Lower lobe of right lung (tissue), 2 donors: ENCODE data around the gene IDUA. TPM values are rescaled to one million over a fixed set of nuclear protein-coding genes. Genes with fewer than 3 reads are reported as not detected.
"Not testable (repeated sequence)": the region's sequence is repeated elsewhere in the genome, so short reads cannot be mapped to it uniquely, and the experiment has no call there.

Experiments used
- ATAC-seq, 2 donors: fragments of 200-7000 bp; cut with Tn5 transposase; one replicate each; pipeline ENCODE4 v1.9.1; 2020 to 2022; ENCODE audit warnings: mild to moderate bottlenecking in 2 of 2, moderate library complexity in 2 of 2
- DNase-seq: peaks from one replicate; pipeline ENCODE4 v3.0.0-alpha.2; 2020
- H3K27ac ChIP-seq: fragments of 200-600 bp; one replicate; pipeline ENCODE4 v1.8.0; 2022
- H3K27me3 ChIP-seq: fragments of 200-600 bp; one replicate; pipeline ENCODE4 v1.8.0; 2022; ENCODE audit warnings: low read depth
- H3K36me3 ChIP-seq: fragments of 200-600 bp; one replicate; pipeline ENCODE4 v1.8.0; 2022; ENCODE audit warnings: mild to moderate bottlenecking
- H3K4me1 ChIP-seq: fragments of 200-600 bp; one replicate; pipeline ENCODE4 v1.8.0; 2022
- H3K4me3 ChIP-seq: fragments of 200-600 bp; one replicate; pipeline ENCODE4 v1.8.0; 2022; ENCODE audit warnings: mild to moderate bottlenecking
- H3K9me3 ChIP-seq: fragments of 200-600 bp; one replicate; pipeline ENCODE4 v1.8.0; 2022
- CTCF ChIP-seq: fragments of 200-600 bp; IDR thresholded peaks from one replicate; pipeline ENCODE4 v1.8.0; 2022; ENCODE audit warnings: antibody characterized with exemption, mild to moderate bottlenecking
- intact Hi-C: fragments of 100-400 bp; cut with DNase I; formaldehyde crosslinking; loops from one replicate; pipeline ENCODE4 v1.11.0; 2022
- total RNA-seq: library from RNA; stranded (reverse); fragmentation: NEBNext Ultra II Directional; extraction: Animal tissue kit (Norgen Biotek cat#: 25700); gene quantifications from one replicate; pipeline ENCODE4 v1.2.1, GENCODE V29; 2021
- donor health status: DM: no; HTN: yes; CAD: no; lungs with severe emphysema.

The IDUA gene
- total RNA-seq, 1 donor from 2014 or later, result 46.0 TPM

GRCh38 chr4:1053080-1053661 lies 66.3 kb downstream of the IDUA start:
- ATAC-seq (no peak), DNase-seq (no peak)
- no peak for TF ChIP-seq CTCF
- peaks cover 19% of the 10 kb centered on the region for H3K4me1 ChIP-seq
- no peaks in the 10 kb centered on the region for H3K36me3 ChIP-seq
- no peak overlapping the region for H3K27ac ChIP-seq
- H3K9me3 ChIP-seq, result no peaks in the 10 kb centered on the region
- peaks cover 55% of the 10 kb centered on the region for H3K27me3 ChIP-seq
- H3K4me3 ChIP-seq, result peak overlapping the region; percentile 6
- intact Hi-C loops, result no loop called here

GRCh38 chr4:1053891-1054290 lies 67.0 kb downstream of the IDUA start:
- Histone ChIP-seq H3K4me1 (peaks cover 16% of the 10 kb centered on the region), H3K27me3 (peaks cover 56% of the 10 kb centered on the region)
- DNase-seq, H3K9me3 ChIP-seq, intact Hi-C loops, H3K4me3 ChIP-seq, H3K27ac ChIP-seq, H3K36me3 ChIP-seq, ATAC-seq: not testable (repeated sequence)

Other genes with a start within 250 kb of the IDUA start
- 3.9 TPM for gene CPLX1, start 160.9 kb upstream of the IDUA start, total RNA-seq
- gene GAK, start 54.7 kb upstream of the IDUA start, total RNA-seq, result 130 TPM
- 45.3 TPM for gene TMEM175, start 54.6 kb upstream of the IDUA start, total RNA-seq
- gene DGKQ, start 13.5 kb upstream of the IDUA start, total RNA-seq, result 18.8 TPM
- 1.0 TPM for gene SLC26A1, start 6.4 kb downstream of the IDUA start, total RNA-seq
- gene FGFRL1, start 24.6 kb downstream of the IDUA start, total RNA-seq, result 23.4 TPM
- gene RNF212, start 126.5 kb downstream of the IDUA start, total RNA-seq, result 6.8 TPM
- gene SPON2, start 185.5 kb downstream of the IDUA start, total RNA-seq, result 32.0 TPM